Astrocyte (in vitro differentiated cells and primary cell): ENCODE measurements around the gene LSM2. TPM values are rescaled to one million over a fixed set of nuclear protein-coding genes. Genes with fewer than 3 reads are reported as not detected.

ENCODE experiments used
- DNase-seq: peaks from one replicate; pipeline ENCODE4 v3.0.0-alpha.2; 2010; ENCODE audit warnings: low read depth
- FAIRE-seq: peaks from 2 replicates; lab custom pipeline; 2011; peaks lifted over from hg19 to GRCh38; lab: Jason Lieb, UNC
- H2AFZ ChIP-seq: 2 replicates; pipeline ENCODE4 v1.6.0; 2012; ENCODE audit warnings: low read depth, low read length, inconsistent platforms
- H3K27ac ChIP-seq: 2 replicates; pipeline ENCODE4 v1.5.1; 2011; ENCODE audit warnings: low read depth, low read length, inconsistent platforms
- H3K27me3 ChIP-seq: 2 replicates; pipeline ENCODE4 v1.6.0; 2011; ENCODE audit warnings: low read length, inconsistent platforms; ENCODE audit not compliant: insufficient read depth
- H3K36me3 ChIP-seq: 2 replicates; pipeline ENCODE4 v1.5.1; 2011; ENCODE audit warnings: low read length, inconsistent platforms; ENCODE audit not compliant: insufficient read depth
- H3K4me1 ChIP-seq: 2 replicates; pipeline ENCODE4 v1.5.1; 2011; ENCODE audit warnings: low read length, inconsistent platforms; ENCODE audit not compliant: insufficient read depth
- H3K4me2 ChIP-seq: 2 replicates; pipeline ENCODE4 v1.6.0; 2012; ENCODE audit warnings: low read length, inconsistent platforms
- H3K4me3 ChIP-seq: 2 replicates; pipeline ENCODE4 v1.5.1; 2011; ENCODE audit warnings: low read depth, mild to moderate bottlenecking, low read length, inconsistent platforms; ENCODE audit not compliant: insufficient read depth
- H3K79me2 ChIP-seq: 2 replicates; pipeline ENCODE4 v1.6.0; 2012; ENCODE audit warnings: mild to moderate bottlenecking, low read length, inconsistent platforms; ENCODE audit not compliant: insufficient read depth
- H3K9ac ChIP-seq: 2 replicates; pipeline ENCODE4 v1.6.0; 2012; ENCODE audit warnings: mild to moderate bottlenecking, low read length, inconsistent platforms
- H3K9me3 ChIP-seq: 2 replicates; pipeline ENCODE4 v1.5.1; 2012; ENCODE audit warnings: low read depth, mild to moderate bottlenecking, low read length, inconsistent platforms; ENCODE audit not compliant: insufficient read depth
- H4K20me1 ChIP-seq: 2 replicates; pipeline ENCODE4 v1.6.0; 2012; ENCODE audit warnings: low read length, inconsistent platforms; ENCODE audit not compliant: insufficient read depth
- H3K27ac Mint-ChIP-seq: one replicate; pipeline ENCODE4 v1.8.0; 2021; ENCODE audit warnings: mild to moderate bottlenecking, mixed read lengths; ENCODE audit not compliant: unreplicated experiment
- H3K27me3 Mint-ChIP-seq: one replicate; pipeline ENCODE4 v1.8.0; 2021; ENCODE audit warnings: low read depth, mixed read lengths; ENCODE audit not compliant: unreplicated experiment
- H3K36me3 Mint-ChIP-seq: one replicate; pipeline ENCODE4 v1.8.0; 2021; ENCODE audit warnings: low read depth, mixed read lengths; ENCODE audit not compliant: unreplicated experiment
- H3K4me1 Mint-ChIP-seq: one replicate; pipeline ENCODE4 v1.8.0; 2021; ENCODE audit warnings: low read depth, mixed read lengths; ENCODE audit not compliant: unreplicated experiment
- H3K4me3 Mint-ChIP-seq: one replicate; pipeline ENCODE4 v1.8.0; 2021; ENCODE audit warnings: mild to moderate bottlenecking, moderate library complexity, mixed read lengths; ENCODE audit not compliant: unreplicated experiment
- H3K9me3 Mint-ChIP-seq: one replicate; pipeline ENCODE4 v1.8.0; 2021; ENCODE audit warnings: mild to moderate bottlenecking, mixed read lengths; ENCODE audit not compliant: unreplicated experiment
- CTCF ChIP-seq: IDR thresholded peaks from 2 replicates; pipeline ENCODE4 v1.5.1; 2011; ENCODE audit warnings: low read depth, mild to moderate bottlenecking, inconsistent platforms, low read length, moderate library complexity; ENCODE audit not compliant: insufficient read depth
- EZH2 ChIP-seq: IDR thresholded peaks from 2 replicates; pipeline ENCODE4 v1.6.1; 2012; ENCODE audit warnings: mild to moderate bottlenecking, low read length, inconsistent platforms; ENCODE audit not compliant: insufficient read depth
- total RNA-seq: library from RNA; stranded (reverse); gene quantifications from 2 replicates; pipeline ENCODE4 v1.2.1, GENCODE V29; 2021

The LSM2 gene
- total RNA-seq, 1 donor from 2014 or later: 43.8 TPM

- Histone ChIP-seq H3K4me2 (peak overlapping the region; percentile 25), H3K9me3 (no peaks in the 10 kb centered on the region), H3K27me3 (no peaks in the 10 kb centered on the region), H3K79me2 (no peaks in the 10 kb centered on the region), H4K20me1 (no peaks in the 10 kb centered on the region), H3K4me3 (no peak overlapping the region), H3K9ac (no peak overlapping the region), H3K27ac (no peak overlapping the region), H3K36me3 (no peaks in the 10 kb centered on the region), H2AFZ (no peak overlapping the region), H3K4me1 (peaks cover 12% of the 10 kb centered on the region)
- peaks cover 6% of the 10 kb centered on the region for H3K4me1 Mint-ChIP-seq
- H3K36me3 Mint-ChIP-seq: peaks cover 21% of the 10 kb centered on the region
- peak; percentile 34 for DNase-seq
- H3K27ac Mint-ChIP-seq: peak overlapping the region; percentile 17
- TF ChIP-seq EZH2: no peak
- no peak for TF ChIP-seq CTCF
- no peaks in the 10 kb centered on the region for H3K9me3 Mint-ChIP-seq
- peaks cover 6% of the 10 kb centered on the region for H3K27me3 Mint-ChIP-seq
- peak; percentile 93 for FAIRE-seq
- peak overlapping the region; percentile 8 for H3K4me3 Mint-ChIP-seq
These were observed 43.2 kb downstream of the LSM2 start for GRCh38 chr6:31763619-31763940.

DNA sequence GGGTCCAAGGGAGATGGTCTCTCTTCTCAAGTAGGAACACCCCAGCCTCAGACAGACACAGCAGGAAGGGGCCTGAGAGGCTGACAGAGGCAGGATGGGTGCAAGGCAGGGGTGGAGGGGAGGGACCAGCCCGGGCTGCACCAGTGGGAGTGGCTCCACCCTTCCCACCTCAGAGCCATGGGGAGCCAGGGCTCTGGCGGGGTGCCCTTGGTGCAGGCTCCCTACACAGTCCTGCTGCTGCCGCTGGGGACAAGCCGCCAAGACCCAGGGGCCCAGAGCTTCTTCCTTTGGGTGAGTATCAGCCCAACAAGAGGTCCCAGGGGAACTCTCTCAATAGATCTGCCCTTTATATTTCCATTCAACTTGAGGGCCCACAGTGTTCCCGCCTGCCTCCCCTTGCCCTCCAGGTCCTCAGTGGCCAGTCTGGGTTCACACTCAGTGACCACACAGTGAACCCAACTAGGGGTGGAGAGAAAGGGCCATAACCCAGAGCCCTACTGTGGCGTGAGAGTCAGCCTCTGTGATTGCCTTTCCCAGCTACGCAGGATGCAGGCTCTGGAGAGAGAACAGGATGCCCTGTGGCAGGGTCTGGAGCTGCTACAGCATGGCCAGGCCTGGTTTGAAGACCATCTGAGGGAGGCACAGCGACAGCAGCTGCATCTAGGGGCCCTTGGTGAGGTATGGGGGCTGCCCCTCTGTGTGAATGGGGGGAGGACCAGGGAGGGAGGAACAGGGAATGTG lies 43.7 kb downstream of the LSM2 start:
- no peaks in the 10 kb centered on the region for H3K9me3 ChIP-seq
- H3K27me3 Mint-ChIP-seq: peaks cover 6% of the 10 kb centered on the region
- no peak overlapping the region for H3K4me3 Mint-ChIP-seq
- FAIRE-seq (no peak), DNase-seq (no peak)
- H3K79me2 ChIP-seq: no peaks in the 10 kb centered on the region
- peaks cover 3% of the 10 kb centered on the region for H3K9me3 Mint-ChIP-seq
- H3K36me3 ChIP-seq: no peaks in the 10 kb centered on the region
- H3K36me3 Mint-ChIP-seq: peaks cover 24% of the 10 kb centered on the region
- peaks cover 6% of the 10 kb centered on the region for H3K4me1 Mint-ChIP-seq
- H3K9ac ChIP-seq: no peak overlapping the region
- peak overlapping the region; percentile 25 for H3K4me2 ChIP-seq
- H4K20me1 ChIP-seq: no peaks in the 10 kb centered on the region
- no peak overlapping the region for H3K27ac ChIP-seq
- H3K4me3 ChIP-seq: no peak overlapping the region
- H3K27ac Mint-ChIP-seq: peak overlapping the region; percentile 17
- no peak for TF ChIP-seq EZH2
- no peak for TF ChIP-seq CTCF
- no peak overlapping the region for H2AFZ ChIP-seq
- peaks cover 12% of the 10 kb centered on the region for H3K4me1 ChIP-seq
- no peaks in the 10 kb centered on the region for H3K27me3 ChIP-seq

DNA sequence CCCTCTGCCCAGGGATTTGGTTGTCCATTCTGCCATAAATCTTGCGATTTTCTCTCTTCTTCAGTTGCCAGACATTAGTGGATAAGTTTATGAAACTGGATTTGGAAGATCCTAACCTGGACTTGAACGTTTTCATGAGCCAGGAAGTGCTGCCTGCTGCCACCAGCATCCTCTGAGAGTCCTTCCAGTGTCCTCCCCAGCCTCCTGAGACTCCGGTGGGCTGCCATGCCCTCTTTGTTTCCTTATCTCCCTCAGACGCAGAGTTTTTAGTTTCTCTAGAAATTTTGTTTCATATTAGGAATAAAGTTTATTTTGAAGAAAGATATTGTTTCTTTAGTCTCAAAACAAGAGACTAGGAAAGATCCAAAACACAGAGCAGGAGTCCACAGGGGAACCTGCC lies 44.4 kb downstream of the LSM2 start, which contains the start of gene SAPCD1:
TSS of gene SAPCD1 (plus strand) at position 301 of the 400 bp plus-strand sequence. CDS start 399 bp downstream, outside the sequence.
- FAIRE-seq (no peak), DNase-seq (no peak)
- Histone ChIP-seq H2AFZ (no peak within 1 kb of the TSS), H3K4me1 (peaks cover 12% of the 10 kb centered on the region), H3K36me3 (no peaks in the 10 kb centered on the region), H4K20me1 (no peaks in the 10 kb centered on the region), H3K4me2 (peak within 1 kb of the TSS; percentile 25), H3K27me3 (no peaks in the 10 kb centered on the region), H3K27ac (no peak within 1 kb of the TSS), H3K9ac (no peak within 1 kb of the TSS), H3K9me3 (no peaks in the 10 kb centered on the region), H3K79me2 (no peaks in the 10 kb centered on the region), H3K4me3 (no peak within 1 kb of the TSS)
- Mint-ChIP-seq H3K36me3 (peaks cover 22% of the 10 kb centered on the region), H3K27me3 (peaks cover 6% of the 10 kb centered on the region), H3K9me3 (peaks cover 3% of the 10 kb centered on the region), H3K4me1 (peaks cover 6% of the 10 kb centered on the region), H3K4me3 (peak within 1 kb of the TSS; percentile 47), H3K27ac (peak within 1 kb of the TSS; percentile 17)
- TF ChIP-seq EZH2 (no peak), CTCF (no peak)
